ENCODE data around the gene C1orf35.

C1orf35 gene

DNA sequence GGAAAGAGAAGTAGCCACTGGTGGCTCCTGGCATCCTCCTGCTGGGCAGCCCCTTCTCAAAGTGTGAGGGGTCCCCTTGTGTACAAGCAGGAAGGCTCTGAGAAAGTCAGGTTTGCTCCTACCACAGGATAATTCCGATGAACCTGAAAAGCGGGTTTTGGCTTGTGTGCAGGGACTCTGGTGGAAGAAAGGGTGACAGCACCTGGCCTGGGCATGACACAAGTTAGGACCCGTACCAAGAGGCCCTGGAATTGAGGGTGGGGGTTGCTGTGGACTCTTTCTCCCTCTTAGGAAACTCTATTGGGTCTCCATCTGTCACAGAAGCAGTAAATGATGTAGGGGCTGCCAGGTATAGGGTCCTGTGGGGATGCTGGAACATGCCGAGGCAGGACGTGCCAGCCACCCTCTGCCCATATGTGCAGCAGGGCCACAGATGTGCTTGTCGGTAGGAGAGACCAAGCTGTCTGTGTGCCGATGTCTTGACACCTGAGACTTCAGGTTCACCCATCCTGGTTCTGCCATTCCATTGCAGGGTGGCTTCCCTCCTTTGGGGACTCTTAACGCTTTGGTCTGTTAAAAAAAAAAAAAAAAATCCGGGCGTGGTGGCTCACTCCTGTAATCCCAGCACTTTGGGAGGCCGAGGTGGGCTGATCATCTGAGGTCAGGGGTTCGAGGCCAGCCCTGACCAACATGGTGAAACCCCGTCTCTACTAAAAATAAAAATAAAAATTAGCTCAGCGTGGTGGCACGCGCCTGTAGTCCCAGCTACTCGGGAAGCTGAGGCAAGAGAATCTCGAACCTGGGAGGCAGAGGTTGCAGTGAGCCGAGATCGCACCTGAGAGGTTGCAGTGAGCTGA, 9.8 kb downstream of the C1orf35 start:
- no peak for DNase-seq

- DNase-seq, result no peak
These were observed 10.6 kb downstream of the C1orf35 start for GRCh38 chr1:228092342-228093049.

GRCh38 chr1:228091084-228091483, 12.0 kb downstream of the C1orf35 start:
- no peak for DNase-seq

DNA sequence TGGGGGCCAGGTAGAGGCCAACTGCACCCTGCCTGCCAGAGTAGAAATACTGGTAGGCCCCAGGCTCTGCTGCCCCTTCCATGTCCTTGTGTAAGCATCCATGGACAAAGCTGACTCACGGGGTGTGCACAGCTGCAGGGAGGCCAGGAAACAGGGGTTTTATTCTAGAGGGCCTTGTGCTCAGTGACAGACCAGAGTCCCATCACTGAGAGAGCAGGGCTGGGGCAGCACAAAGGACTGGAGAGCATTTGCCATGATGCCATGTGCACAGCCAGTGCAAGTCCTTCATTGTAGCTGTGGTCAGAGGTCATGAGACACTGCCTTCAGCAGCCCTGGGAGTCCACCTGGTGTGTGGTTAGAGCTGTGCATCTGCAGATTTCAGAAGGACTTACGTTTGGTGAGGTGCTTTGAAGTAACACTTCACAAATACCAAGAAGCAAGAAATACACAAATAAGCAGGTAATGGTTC, 12.5 kb downstream of the C1orf35 start:
- peak; percentile 1 for DNase-seq

GRCh38 chr1:228089519-228090380, 13.4 kb downstream of the C1orf35 start:
- DNase-seq, result no peak

GRCh38 chr1:228088586-228089498, 14.3 kb downstream of the C1orf35 start:
- DNase-seq, result no peak

DNA sequence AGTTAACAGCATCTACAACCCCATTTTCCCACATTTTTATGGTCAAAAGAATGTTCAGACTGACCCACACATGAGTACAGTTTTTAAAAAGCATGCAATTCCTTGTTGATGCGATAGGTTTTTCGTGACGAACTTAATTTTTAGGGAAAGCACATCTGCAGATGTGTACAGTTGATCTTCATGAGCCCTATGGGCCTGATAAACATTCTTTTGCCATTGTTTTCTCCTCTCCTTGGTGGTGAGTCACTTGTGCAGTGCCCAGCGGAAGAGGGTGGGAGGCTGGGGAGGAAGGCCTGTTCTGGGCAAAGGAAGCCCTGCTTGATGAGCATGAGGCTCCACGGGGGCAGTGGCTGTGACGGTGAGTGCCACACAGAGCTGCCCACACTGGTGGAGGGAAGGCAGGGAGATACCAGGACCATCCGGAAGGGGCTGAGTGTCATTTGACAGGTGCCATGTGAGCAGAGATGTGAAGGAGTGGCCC, 15.3 kb downstream of the C1orf35 start:
- DNase-seq, result no peak

- no peak for DNase-seq
These were observed 17.7 kb downstream of the C1orf35 start for GRCh38 chr1:228085287-228085951.

DNA sequence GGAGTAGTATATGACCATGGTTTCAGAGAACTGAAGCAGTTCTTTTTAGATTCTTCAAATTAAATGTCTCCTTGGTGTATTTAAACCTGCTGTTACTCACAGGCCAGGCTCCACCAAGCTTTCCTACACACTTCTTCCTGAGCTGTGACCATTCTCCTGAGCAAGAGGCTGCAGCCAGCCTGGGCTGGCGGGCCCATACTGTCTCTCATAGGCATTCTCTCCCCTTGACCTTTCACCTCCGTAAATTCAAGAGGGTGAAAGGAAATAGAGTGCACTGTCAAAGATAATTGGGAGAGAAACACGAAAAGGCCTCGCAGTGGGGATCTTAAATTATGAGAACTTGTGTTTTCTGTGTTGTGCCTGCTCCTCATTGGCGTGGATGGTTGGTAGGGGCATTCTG, 18.3 kb downstream of the C1orf35 start:
- no peak for DNase-seq

GRCh38 chr1:228084325-228084724, 18.8 kb downstream of the C1orf35 start:
- no peak for DNase-seq

DNA sequence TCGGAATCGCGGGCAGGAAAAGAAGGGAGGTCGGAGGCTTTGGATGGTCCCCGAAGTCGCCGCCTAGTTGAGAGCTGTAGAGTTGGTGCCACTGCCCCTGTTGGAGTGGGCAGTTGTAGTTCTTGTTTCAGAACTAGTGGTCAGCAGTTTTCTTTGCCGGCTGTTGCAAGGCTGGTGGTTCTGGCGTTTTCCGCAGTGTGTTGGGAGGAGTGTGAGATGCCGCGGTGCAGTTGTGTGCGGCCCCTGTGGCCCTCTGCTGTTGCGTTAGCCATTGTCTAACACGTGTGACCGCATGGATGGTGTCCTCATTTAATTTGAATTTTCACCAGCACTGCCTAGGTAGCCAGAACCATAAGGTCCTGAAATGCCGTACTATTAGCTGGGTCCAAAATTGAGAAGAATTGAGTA, 19.2 kb downstream of the C1orf35 start:
- no peak for DNase-seq

DNA sequence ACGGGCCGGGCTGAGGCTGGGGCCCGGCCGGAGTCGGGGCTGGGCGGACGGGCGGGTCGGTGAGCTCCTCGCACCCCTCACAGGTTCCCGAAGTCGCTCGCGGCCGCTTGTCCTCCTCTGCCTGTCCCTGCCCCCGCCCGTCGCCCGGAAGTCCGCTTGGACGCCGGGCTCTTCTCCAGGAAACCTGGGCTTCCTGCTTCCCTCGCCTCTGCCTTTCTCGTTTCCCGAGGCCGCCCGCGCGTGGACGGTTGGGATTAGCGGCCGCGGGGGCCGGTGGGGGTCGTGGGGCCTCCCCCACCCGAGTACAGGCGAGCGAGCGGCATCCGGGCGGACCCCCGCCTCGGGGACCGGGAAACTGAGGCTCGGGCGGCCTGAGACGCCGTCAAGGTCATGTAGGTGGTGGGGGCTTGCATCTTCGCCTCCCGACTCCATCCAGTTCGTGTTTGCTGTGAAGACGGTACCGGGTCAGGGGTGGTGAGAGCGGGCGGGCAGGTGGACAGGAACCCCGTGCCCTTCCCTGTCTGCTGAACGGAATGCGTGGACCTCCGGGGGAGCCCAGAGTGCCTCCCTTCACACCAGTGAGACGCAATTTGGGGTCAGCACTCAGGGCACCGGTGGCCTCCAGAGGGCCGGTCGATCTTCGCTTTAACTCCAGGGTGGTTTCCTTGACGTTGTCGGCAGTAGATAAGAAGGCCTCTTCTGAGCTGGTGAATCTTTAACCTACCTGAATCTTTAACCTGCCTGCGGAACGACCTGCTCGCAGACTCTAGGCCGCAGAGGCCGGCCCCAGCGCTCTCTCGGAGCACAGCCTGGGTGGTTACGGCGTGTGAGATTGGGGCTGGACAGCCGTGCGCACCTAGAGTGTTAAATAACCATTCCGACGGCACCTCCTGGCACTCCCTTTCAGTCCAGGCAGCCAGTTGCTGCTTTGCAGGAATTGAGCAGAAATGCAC, 19.9 kb downstream of the C1orf35 start:
- DNase-seq, result peak; percentile 28

DNA sequence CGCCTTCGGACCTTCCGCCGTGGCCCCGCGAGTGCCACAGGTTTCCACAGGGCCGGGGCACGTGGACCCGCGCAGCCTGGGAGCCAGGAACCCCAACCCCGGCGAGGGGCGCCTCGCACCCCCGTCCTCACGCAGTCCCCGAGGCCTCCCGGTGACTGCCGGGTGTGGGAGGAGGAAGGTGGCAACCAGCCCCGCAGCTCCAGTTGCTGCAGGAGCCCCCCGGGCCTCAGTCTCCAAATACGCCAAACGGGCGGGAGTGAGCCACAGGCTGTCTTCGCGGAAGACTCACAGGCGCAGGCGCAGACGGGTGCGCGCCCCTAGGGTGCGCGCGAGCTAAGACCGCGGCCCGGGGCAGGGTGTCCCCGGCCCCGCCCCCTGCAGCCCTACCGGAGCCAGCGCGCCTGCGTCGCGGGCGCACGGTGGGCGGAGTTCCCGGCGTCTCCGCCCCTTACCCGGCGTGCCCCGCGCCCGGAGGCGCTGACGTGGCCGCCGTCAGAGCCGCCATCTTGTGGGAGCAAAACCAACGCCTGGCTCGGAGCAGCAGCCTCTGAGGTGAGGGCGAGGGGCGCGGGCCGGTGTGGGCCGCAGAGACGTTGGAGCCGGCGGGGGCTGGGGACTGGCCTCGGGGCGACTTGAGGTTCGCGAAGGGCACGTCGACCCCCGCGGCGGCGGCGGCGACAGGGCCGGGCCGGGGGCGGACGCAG, 20.8 kb downstream of the C1orf35 start, which contains the start of gene ARF1:
ARF1 (plus strand) TSS at position 495 of the 704 bp plus-strand sequence. CDS start 14,407 bp downstream, outside the sequence.
- peak; percentile 88 for DNase-seq

GRCh38 chr1:228081578-228082213, 21.4 kb downstream of the C1orf35 start:
- no peak for DNase-seq

DNA sequence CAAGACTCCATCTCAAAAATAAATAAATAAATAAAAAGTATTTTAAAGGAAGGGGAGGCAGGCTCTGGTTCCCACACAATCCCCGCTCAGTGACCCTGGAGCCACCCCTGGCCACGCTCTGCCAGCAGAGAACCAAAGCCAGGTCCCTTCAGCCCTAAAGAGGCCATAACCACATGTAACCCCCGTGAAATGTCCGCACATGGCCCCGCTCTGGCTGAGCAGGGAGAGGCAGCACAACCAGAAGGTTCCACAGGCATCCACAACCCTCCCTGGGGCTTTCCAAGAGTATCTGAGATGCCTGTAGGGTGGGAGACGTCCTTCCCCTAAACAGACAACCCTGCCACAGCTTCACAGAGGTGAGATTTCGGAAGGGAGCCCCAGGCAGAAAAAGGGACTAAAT, 22.0 kb downstream of the C1orf35 start:
- DNase-seq, result no peak

DNA sequence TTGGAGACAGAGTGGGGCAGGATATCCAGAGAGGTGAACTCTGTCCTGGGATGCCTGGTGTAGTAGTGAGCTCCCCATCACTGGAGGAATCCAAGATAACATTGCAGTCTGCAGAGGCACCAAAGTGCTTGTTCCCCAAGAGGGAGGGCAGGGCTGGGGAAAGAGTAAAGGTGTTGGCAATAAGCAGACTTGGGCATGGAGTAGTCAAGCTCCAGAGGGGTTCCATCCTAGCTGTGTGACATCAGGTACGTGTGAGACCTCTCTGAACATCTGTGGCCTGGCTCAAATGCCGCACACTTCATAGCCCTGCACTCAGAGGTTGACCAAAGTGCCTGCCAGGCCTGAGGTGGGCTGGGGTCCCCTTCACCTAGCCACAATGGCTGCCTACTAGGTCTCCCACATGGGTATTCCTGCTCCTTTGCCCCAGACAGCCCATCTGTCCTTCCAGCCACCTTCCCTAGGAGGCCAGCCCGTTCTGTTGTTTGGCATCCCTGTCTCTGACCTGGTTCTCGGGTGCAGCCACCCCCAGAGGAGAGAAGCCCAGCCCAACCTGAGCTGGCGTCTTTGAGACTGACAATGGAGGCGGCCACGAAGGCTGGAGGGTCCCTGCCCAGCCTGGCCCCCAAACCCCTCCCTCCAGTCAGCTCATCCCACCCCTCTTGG, 23.4 kb downstream of the C1orf35 start:
- no peak for DNase-seq

GRCh38 chr1:228079013-228079412, 24.1 kb downstream of the C1orf35 start:
- DNase-seq, result no peak

Measured in effector CD4-positive, alpha-beta T cell (primary cell).